Retinal pigment epithelial cell (primary cell): ENCODE measurements around the gene ZNF160.
A peak's percentile ranks its signal among the peaks of the same experiment; 100 is the strongest.

Experiments used
- DNase-seq: peaks from one replicate; pipeline ENCODE4 v3.0.0-alpha.2; 2010; ENCODE audit warnings: low read depth
- H3K4me3 ChIP-seq: 2 replicates; pipeline ENCODE4 v1.5.1; 2011; ENCODE audit warnings: mild to moderate bottlenecking, low read length, control low read depth, moderate library complexity
- TF ChIP-seq, protein P1 (sequence below): conservative IDR thresholded peaks from 2 replicates; pipeline ENCODE4 v1.5.1; 2011; ENCODE audit warnings: low read depth, low read length, control low read depth, inconsistent platforms

ZNF160 gene

DNA sequence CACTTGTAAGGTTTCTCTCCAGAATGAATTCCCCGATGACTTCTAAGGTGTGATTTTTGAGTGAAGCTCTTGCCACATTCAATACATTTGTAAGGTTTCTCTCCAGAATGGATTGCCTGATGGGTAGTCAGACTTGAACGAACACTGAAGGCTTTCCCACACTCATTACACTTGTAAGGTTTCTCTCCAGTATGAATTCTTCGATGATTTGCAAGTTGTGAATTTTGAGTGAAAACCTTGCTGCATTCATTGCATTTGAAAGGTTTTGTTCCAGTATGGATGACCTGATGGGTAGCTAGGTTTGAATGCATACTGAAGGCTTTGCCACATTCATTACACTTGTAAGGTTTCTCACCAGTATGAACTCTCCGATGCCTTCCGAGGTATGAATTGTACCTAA is 34.4 kb downstream of the ZNF160 start:
- no peak for DNase-seq
- TF ChIP-seq, protein P1, sequence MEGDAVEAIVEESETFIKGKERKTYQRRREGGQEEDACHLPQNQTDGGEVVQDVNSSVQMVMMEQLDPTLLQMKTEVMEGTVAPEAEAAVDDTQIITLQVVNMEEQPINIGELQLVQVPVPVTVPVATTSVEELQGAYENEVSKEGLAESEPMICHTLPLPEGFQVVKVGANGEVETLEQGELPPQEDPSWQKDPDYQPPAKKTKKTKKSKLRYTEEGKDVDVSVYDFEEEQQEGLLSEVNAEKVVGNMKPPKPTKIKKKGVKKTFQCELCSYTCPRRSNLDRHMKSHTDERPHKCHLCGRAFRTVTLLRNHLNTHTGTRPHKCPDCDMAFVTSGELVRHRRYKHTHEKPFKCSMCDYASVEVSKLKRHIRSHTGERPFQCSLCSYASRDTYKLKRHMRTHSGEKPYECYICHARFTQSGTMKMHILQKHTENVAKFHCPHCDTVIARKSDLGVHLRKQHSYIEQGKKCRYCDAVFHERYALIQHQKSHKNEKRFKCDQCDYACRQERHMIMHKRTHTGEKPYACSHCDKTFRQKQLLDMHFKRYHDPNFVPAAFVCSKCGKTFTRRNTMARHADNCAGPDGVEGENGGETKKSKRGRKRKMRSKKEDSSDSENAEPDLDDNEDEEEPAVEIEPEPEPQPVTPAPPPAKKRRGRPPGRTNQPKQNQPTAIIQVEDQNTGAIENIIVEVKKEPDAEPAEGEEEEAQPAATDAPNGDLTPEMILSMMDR, result no peak
- no peak overlapping the region for H3K4me3 ChIP-seq

DNA sequence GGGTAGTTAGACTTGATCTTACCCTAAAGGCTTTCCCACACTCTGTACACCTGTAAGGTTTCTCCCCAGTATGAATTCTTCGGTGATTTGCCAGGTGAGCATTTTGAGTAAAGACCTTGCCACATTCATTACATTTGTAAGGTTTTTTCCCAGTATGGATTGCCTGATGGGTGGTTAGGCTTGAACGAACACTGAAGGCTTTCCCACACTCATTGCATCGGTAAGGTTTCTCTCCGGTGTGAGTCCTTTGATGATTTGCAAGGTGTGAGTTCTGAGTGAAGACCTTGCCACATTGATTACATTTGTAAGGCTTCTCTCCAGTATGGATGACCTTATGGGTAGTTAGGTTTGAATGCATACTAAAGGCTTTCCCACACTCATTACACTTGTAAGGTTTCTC is 35.0 kb downstream of the ZNF160 start:
- TF ChIP-seq, protein P1, result no peak
- no peak overlapping the region for H3K4me3 ChIP-seq
- no peak for DNase-seq

DNA sequence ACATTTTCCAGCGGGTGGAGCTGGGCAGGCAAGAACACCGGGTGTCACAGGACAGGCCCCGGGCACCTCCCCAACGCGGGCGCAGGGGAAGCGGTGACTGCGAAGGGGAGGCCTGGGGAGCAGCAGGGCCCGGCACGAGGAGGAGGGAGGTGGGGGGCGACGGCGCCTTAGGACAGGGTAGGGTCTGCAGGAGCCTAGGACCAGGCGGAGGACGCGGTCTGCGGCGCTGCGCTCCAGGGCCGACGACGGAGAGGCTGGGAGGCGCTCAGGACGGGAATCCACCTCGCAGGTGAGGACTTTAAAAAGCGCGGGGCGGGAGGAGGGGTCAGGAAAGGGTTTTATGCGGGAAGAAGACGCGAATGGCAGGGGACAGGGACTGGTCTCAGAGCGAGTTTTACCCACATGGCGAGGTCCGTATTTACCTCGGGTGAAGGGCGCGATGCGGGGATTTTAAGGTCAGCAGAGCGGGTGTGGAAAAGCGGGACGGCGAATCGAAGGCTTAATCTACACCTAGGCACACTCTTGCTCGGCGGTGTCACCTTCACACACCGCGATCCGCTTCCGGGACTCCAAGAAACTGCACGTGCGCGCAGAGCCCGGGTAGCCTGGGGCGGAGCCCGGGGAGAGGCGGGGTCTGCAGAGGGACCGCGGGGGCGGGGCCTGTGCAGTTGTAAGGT is 45.2 kb downstream of the ZNF160 start:
- H3K4me3 ChIP-seq, result peak overlapping the region; percentile 25
- no peak for DNase-seq
- TF ChIP-seq, protein P1, result no peak

DNA sequence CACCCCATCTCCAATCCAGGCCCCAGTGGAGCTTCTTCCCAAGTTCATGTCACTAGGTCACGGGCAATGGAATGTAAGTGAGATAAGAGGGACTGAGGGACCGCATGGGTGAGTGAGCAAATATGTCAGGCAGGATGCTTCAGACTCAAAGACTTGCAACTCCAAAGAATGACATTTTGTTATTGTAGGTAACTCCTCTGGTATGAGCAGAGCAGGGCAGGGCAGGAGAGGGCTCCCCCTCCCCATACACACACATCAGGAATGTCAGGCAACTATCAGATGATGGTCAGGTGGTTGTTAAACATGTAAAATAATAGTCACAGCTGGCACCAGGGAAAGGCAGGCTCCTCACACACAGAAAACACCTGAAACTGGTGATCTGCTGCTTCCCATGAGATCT is 48.1 kb downstream of the ZNF160 start:
- DNase-seq, result no peak

DNA sequence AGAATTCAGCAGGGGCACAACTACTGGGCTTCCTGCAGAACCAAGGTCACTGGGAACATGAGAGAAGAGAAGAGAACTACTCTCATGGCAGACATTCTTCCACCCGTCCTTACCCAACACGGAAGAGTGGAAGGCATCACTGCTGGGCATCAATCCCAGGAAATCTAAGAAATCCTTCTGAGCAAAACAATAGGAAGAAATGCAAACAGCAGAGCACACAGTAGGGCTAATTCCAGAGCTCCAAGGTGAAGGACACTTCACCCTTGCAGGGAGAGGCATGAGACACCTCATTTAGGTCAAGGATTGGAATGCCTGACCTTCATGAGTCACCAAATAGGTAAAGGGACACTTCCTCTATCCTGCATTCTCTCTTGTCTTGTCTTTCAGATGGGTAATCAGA is 55.8 kb downstream of the ZNF160 start:
- H3K4me3 ChIP-seq, result no peak overlapping the region
- TF ChIP-seq, protein P1, result no peak

More for the DNA sequence above, 48.1 kb downstream of the ZNF160 start:
- TF ChIP-seq, protein P1, result no peak
- no peak overlapping the region for H3K4me3 ChIP-seq

DNA sequence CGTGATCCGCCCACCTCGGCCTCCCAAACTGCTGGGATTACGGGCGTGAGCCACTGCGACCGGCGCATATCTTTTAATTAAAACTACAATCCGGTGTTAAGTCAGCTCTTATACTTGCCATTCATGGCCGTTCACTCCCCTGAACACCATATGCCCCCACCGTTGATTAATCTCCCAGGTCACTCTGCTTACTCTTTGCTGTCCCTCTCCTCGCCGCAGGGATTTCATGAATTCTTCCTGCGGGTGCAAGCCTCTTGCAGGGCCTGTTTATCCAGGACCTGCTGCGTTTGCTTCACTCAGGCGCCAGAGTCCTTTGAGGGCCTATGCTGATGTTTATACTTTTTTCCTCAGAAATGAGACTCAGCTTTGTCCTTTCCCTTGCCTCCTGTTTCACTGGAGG is 57.7 kb downstream of the ZNF160 start:
- TF ChIP-seq, protein P1, result no peak
- no peak overlapping the region for H3K4me3 ChIP-seq
- no peak for DNase-seq

More for the DNA sequence above, 55.8 kb downstream of the ZNF160 start:
- DNase-seq, result no peak

DNA sequence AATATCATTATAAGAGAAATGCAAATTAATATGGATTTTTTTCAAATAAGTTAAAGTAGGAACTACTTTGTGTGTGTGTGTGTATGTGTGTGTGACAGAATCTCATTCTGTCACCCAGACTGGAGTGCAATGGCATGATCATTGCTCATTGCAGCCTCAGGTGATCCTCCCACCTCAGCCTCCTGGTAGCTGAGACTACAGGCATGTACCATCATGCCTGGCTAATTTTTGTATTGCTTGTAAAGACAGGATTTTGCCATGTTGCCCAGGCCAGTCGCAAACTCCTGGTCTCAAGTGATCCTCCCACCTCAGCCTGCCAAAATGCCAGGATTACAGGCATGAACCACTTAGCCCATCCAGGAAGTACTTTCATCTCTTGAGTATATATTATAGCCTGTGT is 61.9 kb downstream of the ZNF160 start:
- TF ChIP-seq, protein P1, result no peak
- no peak for DNase-seq

More for the DNA sequence above, 61.9 kb downstream of the ZNF160 start:
- no peak overlapping the region for H3K4me3 ChIP-seq
